HEK293 (cell line): ENCODE measurements around the gene DHRS7C.
A peak's percentile ranks its signal among the peaks of the same experiment; 100 is the strongest.

ENCODE experiments used
- CTCF ChIA-PET: fragments of 350-600 bp; formaldehyde crosslinking; extraction: SDS; loops from one replicate; lab custom pipeline; 2021; ENCODE audit warnings: antibody characterized with exemption; lab: Yijun Ruan, JAX
- POLR2A ChIA-PET: fragments of 300-600 bp; formaldehyde crosslinking; extraction: SDS; loops from one replicate; lab custom pipeline; 2020; ENCODE audit warnings: antibody characterized with exemption, inconsistent platforms; lab: Yijun Ruan, JAX
- H3K27ac ChIP-seq: fragments of 200-500 bp; sonication (Bioruptor generic); 2 replicates; pipeline ENCODE4 v1.5.1; 2014; ENCODE audit warnings: low read depth, low read length, control low read depth, inconsistent platforms; ENCODE audit errors: extremely low read depth
- H3K36me3 ChIP-seq, 2 experiments: fragments of 200-500 bp in 1 of 2; sonication (Bioruptor generic) in 1 of 2; 1 replicate in 1 of 2; 2 replicates in 1 of 2; pipeline ENCODE4 v1.5.1; 2014 to 2017; ENCODE audit warnings: inconsistent platforms in 2 of 2, low read length in 2 of 2; ENCODE audit not compliant: control insufficient read depth in 2 of 2, insufficient read depth in 1 of 2
- H3K4me1 ChIP-seq: fragments of 200-500 bp; sonication (Bioruptor generic); 2 replicates; pipeline ENCODE4 v1.5.1; 2014; ENCODE audit warnings: mild to moderate bottlenecking, low read length, inconsistent platforms; ENCODE audit not compliant: control insufficient read depth, insufficient read depth
- H3K4me3 ChIP-seq: 2 replicates; pipeline ENCODE4 v1.5.1; 2011; ENCODE audit warnings: low read depth, mild to moderate bottlenecking, control low read depth, low read length, moderate library complexity
- H3K9me3 ChIP-seq: fragments of 200-500 bp; sonication (Bioruptor generic); 2 replicates; pipeline ENCODE4 v1.5.1; 2014; ENCODE audit warnings: low read depth, low read length, inconsistent platforms; ENCODE audit not compliant: control insufficient read depth, insufficient read depth
- HOXD13 ChIP-seq: sonication (generic); formaldehyde crosslinking; IDR thresholded peaks from 2 replicates; pipeline ENCODE4 v1.8.0; 2022; ENCODE audit warnings: missing genetic modification reagents, borderline replicate concordance
- SCRT2 ChIP-seq: fragments of 450-650 bp; formaldehyde crosslinking; IDR thresholded peaks from 2 replicates; pipeline ENCODE4 v1.5.1; 2016; ENCODE audit warnings: missing biosample characterization, missing genetic modification characterization
- TCF7L2 ChIP-seq: IDR thresholded peaks from 2 replicates; pipeline ENCODE4 v1.6.1; 2011; ENCODE audit warnings: low read depth, mild to moderate bottlenecking, inconsistent platforms, low read length, moderate library complexity, borderline replicate concordance
- ZBTB48 ChIP-seq: fragments of 450-650 bp; formaldehyde crosslinking; IDR thresholded peaks from 2 replicates; pipeline ENCODE4 v1.5.1; 2016; ENCODE audit warnings: missing biosample characterization, missing genetic modification characterization
- ZFP37 ChIP-seq: fragments of 450-650 bp; formaldehyde crosslinking; IDR thresholded peaks from 2 replicates; pipeline ENCODE4 v1.5.1; 2016; ENCODE audit warnings: missing biosample characterization, missing genetic modification characterization
- ZNF10 ChIP-seq: fragments of 450-650 bp; formaldehyde crosslinking; IDR thresholded peaks from 2 replicates; pipeline ENCODE4 v1.5.1; 2017; ENCODE audit warnings: missing biosample characterization, missing genetic modification characterization
- ZNF19 ChIP-seq: fragments of 450-650 bp; formaldehyde crosslinking; IDR thresholded peaks from 2 replicates; pipeline ENCODE4; 2016; ENCODE audit warnings: missing biosample characterization, missing genetic modification characterization, low read depth
- ZNF23 ChIP-seq: fragments of 450-650 bp; formaldehyde crosslinking; IDR thresholded peaks from 2 replicates; pipeline ENCODE4 v1.5.1; 2016; ENCODE audit warnings: missing biosample characterization, missing genetic modification characterization, borderline replicate concordance
- ZNF391 ChIP-seq: fragments of 450-650 bp; formaldehyde crosslinking; IDR thresholded peaks from 2 replicates; pipeline ENCODE4 v1.5.1; 2016; ENCODE audit warnings: low read depth, missing biosample characterization, missing genetic modification characterization, borderline replicate concordance
- ZNF423 ChIP-seq: fragments of 450-650 bp; formaldehyde crosslinking; IDR thresholded peaks from 2 replicates; pipeline ENCODE4 v1.5.1; 2016; ENCODE audit warnings: missing biosample characterization, missing genetic modification characterization
- ZNF521 ChIP-seq: fragments of 450-650 bp; formaldehyde crosslinking; IDR thresholded peaks from 2 replicates; pipeline ENCODE4 v1.5.1; 2017; ENCODE audit warnings: missing biosample characterization, mild to moderate bottlenecking, missing genetic modification characterization
- ZNF530 ChIP-seq: fragments of 450-650 bp; formaldehyde crosslinking; IDR thresholded peaks from 2 replicates; pipeline ENCODE4 v1.5.1; 2016; ENCODE audit warnings: low read depth, missing biosample characterization, missing genetic modification characterization
- ZNF549 ChIP-seq: fragments of 450-650 bp; IDR thresholded peaks from 2 replicates; pipeline ENCODE4 v1.5.1; 2018; ENCODE audit warnings: missing biosample characterization, missing genetic modification characterization, mild to moderate bottlenecking, inconsistent platforms, moderate library complexity
- ZNF654 ChIP-seq: fragments of 450-650 bp; formaldehyde crosslinking; IDR thresholded peaks from 2 replicates; pipeline ENCODE4 v1.5.1; 2016; ENCODE audit warnings: low read depth, missing biosample characterization, missing genetic modification characterization
- ZNF677 ChIP-seq: fragments of 450-650 bp; IDR thresholded peaks from 2 replicates; pipeline ENCODE4 v1.5.0; 2018; ENCODE audit warnings: missing biosample characterization, mild to moderate bottlenecking, missing genetic modification characterization, moderate library complexity
- ZNF776 ChIP-seq: fragments of 450-650 bp; formaldehyde crosslinking; IDR thresholded peaks from 2 replicates; pipeline ENCODE4 v1.5.0; 2017; ENCODE audit warnings: missing biosample characterization, missing genetic modification characterization, borderline replicate concordance
- ZSCAN30 ChIP-seq: fragments of 450-650 bp; IDR thresholded peaks from 2 replicates; pipeline ENCODE4 v1.5.1; 2018; ENCODE audit warnings: missing biosample characterization, mild to moderate bottlenecking, missing genetic modification characterization, moderate library complexity
- TF ChIP-seq, protein P1 (sequence below): fragments of 450-650 bp; formaldehyde crosslinking; IDR thresholded peaks from 2 replicates; pipeline ENCODE4 v1.5.1; 2016; ENCODE audit warnings: missing biosample characterization, missing genetic modification characterization, borderline replicate concordance
- TF ChIP-seq, protein P2 (sequence below): fragments of 450-650 bp; formaldehyde crosslinking; IDR thresholded peaks from 2 replicates; pipeline ENCODE4 v1.5.1; 2017; ENCODE audit warnings: missing biosample characterization, missing genetic modification characterization
- TF ChIP-seq, protein P3 (sequence below): fragments of 450-650 bp; formaldehyde crosslinking; IDR thresholded peaks from 2 replicates; pipeline ENCODE4 v1.5.1; 2016; ENCODE audit warnings: missing biosample characterization, missing genetic modification characterization
- TF ChIP-seq, protein P4 (sequence below): fragments of 450-650 bp; formaldehyde crosslinking; IDR thresholded peaks from 2 replicates; pipeline ENCODE4 v1.5.1; 2016; ENCODE audit warnings: missing biosample characterization, missing genetic modification characterization

The DHRS7C gene

DNA sequence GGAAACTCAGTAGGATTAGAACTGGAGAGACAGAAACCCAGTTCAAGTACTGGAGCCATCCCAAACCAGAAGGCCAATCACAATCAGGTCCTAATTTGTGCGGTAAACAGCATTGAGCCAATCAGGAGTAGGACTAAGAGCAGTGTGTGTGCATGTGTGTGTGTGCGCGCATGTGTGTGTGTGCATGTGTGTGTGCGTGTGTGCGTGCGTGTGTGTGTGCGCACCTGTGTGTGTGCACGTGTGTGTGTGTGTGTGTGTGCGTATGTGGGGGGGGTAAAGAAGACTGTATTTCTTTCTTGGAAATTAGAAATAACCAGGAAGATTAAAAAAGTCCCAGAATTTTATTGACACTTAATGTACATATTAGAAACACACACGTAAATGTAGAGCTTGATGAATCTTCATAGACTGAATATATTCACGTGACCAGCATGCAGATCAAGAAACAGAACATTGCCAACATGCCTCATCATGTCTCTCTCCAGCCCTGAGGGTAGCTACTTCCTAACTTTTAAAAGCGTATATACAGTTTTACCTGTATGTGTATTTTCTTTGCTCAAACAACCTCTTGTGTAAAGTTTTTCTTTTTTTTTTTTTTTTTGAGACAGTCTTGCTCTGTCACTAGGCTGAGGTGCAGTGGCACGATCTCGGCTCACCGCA is 919 bp upstream of the DHRS7C start:
- CTCF ChIA-PET = interaction anchor here (0.6 to 1.1 kb wide), 4 partner anchors 10 to 63 kb away, joined by 3 to 5 read pairs (median 3); no protein-coding TSS in a partner anchor
- Histone ChIP-seq H3K4me1 (no peaks in the 10 kb centered on the region), H3K27ac (no peak overlapping the region), H3K9me3 (no peaks in the 10 kb centered on the region), H3K36me3 (no peaks in the 10 kb centered on the region), H3K4me3 (no peak overlapping the region)
- TF ChIP-seq, protein P1, sequence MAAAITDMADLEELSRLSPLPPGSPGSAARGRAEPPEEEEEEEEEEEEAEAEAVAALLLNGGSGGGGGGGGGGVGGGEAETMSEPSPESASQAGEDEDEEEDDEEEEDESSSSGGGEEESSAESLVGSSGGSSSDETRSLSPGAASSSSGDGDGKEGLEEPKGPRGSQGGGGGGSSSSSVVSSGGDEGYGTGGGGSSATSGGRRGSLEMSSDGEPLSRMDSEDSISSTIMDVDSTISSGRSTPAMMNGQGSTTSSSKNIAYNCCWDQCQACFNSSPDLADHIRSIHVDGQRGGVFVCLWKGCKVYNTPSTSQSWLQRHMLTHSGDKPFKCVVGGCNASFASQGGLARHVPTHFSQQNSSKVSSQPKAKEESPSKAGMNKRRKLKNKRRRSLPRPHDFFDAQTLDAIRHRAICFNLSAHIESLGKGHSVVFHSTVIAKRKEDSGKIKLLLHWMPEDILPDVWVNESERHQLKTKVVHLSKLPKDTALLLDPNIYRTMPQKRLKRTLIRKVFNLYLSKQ (tag by site-specific recombination) = no peak
- TF ChIP-seq, protein P2, sequence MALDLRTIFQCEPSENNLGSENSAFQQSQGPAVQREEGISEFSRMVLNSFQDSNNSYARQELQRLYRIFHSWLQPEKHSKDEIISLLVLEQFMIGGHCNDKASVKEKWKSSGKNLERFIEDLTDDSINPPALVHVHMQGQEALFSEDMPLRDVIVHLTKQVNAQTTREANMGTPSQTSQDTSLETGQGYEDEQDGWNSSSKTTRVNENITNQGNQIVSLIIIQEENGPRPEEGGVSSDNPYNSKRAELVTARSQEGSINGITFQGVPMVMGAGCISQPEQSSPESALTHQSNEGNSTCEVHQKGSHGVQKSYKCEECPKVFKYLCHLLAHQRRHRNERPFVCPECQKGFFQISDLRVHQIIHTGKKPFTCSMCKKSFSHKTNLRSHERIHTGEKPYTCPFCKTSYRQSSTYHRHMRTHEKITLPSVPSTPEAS (tag by site-specific recombination) = peak; percentile 93
- POLR2A ChIA-PET = no interaction called here

DNA sequence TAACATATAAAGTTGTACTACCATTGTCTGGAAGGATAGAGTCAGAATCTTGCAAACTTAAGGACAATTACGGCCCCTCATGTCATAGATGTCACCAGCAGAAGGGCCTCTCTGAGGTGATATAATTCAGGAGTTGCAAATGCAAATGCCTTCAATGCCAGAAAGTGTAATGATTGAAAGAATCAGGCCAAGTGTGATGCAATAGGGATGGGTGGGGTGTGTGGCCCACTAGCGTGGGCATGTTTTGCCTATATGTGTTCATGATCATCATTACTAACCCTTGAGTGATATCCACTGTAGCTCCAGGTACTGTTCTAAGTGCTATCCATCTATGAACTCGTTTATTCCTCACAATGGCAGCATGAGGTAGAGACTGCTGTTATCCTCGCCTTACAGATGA is 1.1 kb downstream of the DHRS7C start:
- no peaks in the 10 kb centered on the region for H3K9me3 ChIP-seq
- H3K4me1 ChIP-seq = no peaks in the 10 kb centered on the region
- CTCF ChIA-PET = interaction anchor here (1.0 to 2.0 kb wide), 2 partner anchors 12 to 22 kb away, joined by 3 to 5 read pairs; no protein-coding TSS in a partner anchor
- POLR2A ChIA-PET = no interaction called here
- TF ChIP-seq ZNF677 (tag by site-specific recombination) = no peak
- no peak for TF ChIP-seq ZNF776 (tag by site-specific recombination)
- TF ChIP-seq SCRT2 = no peak
- TF ChIP-seq ZNF549 (tag by site-specific recombination) = no peak
- TF ChIP-seq, protein P3, sequence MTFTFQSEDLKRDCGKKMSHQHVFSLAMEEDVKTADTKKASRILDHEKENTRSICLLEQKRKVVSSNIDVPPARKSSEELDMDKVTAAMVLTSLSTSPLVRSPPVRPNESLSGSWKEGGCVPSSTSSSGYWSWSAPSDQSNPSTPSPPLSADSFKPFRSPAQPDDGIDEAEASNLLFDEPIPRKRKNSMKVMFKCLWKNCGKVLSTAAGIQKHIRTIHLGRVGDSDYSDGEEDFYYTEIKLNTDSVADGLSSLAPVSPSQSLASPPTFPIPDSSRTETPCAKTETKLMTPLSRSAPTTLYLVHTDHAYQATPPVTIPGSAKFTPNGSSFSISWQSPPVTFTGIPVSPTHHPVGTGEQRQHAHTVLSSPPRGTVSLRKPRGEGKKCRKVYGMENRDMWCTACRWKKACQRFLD (tag by site-specific recombination) = no peak
- no peak for TF ChIP-seq ZNF10
- no peak for TF ChIP-seq HOXD13
- no peak for TF ChIP-seq ZSCAN30 (tag by site-specific recombination)
- TF ChIP-seq ZNF23 = no peak
- TF ChIP-seq ZNF530 (tag by site-specific recombination) = no peak
- no peak for TF ChIP-seq ZNF19 (tag by site-specific recombination)
- no peak for TF ChIP-seq ZNF423 (tag by site-specific recombination)
- TF ChIP-seq ZFP37 (tag by site-specific recombination) = no peak
- TF ChIP-seq ZNF654 = no peak
- no peak for TF ChIP-seq ZBTB48 (tag by site-specific recombination)
- TF ChIP-seq, protein P2 (tag by site-specific recombination) = no peak
- TF ChIP-seq ZNF521 (tag by site-specific recombination) = no peak
- no peak for TF ChIP-seq ZNF391 (tag by site-specific recombination)
- TF ChIP-seq TCF7L2 = no peak
- TF ChIP-seq, protein P4, sequence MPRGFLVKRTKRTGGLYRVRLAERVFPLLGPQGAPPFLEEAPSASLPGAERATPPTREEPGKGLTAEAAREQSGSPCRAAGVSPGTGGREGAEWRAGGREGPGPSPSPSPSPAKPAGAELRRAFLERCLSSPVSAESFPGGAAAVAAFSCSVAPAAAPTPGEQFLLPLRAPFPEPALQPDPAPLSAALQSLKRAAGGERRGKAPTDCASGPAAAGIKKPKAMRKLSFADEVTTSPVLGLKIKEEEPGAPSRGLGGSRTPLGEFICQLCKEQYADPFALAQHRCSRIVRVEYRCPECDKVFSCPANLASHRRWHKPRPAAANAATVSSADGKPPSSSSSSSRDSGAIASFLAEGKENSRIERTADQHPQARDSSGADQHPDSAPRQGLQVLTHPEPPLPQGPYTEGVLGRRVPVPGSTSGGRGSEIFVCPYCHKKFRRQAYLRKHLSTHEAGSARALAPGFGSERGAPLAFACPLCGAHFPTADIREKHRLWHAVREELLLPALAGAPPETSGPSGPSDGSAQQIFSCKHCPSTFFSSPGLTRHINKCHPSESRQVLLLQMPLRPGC (tag by site-specific recombination) = no peak
- H3K36me3 ChIP-seq = no peaks in the 10 kb centered on the region
- no peak overlapping the region for H3K4me3 ChIP-seq
- H3K27ac ChIP-seq = no peak overlapping the region
